Skeletal muscle tissue (tissue), 4 donors: ENCODE results near the gene SPATS1. TPM values are rescaled to one million over a fixed set of nuclear protein-coding genes. Genes with fewer than 3 reads are reported as not detected.
"Not testable (repeated sequence)": the region's sequence is repeated elsewhere in the genome, so short reads cannot be mapped to it uniquely, and the experiment has no call there.

ENCODE experiments used
- H3K27ac ChIP-seq: one replicate; pipeline ENCODE4 v1.7.0; 2013; ENCODE audit warnings: mild to moderate bottlenecking, low read depth, low read length, inconsistent platforms
- H3K27me3 ChIP-seq, 3 donors: one replicate each; pipeline ENCODE4 v1.7.0; 2013; ENCODE audit warnings: low read length in 3 of 3; ENCODE audit not compliant: control insufficient read depth in 3 of 3, insufficient read depth in 3 of 3
- H3K36me3 ChIP-seq, 3 donors: one replicate each; pipeline ENCODE4 v1.7.0; 2013; ENCODE audit warnings: low read length in 3 of 3; ENCODE audit not compliant: control insufficient read depth in 3 of 3, insufficient read depth in 3 of 3
- H3K4me1 ChIP-seq, 3 donors: one replicate each; pipeline ENCODE4 v1.7.0; 2013; ENCODE audit warnings: low read length in 3 of 3, mild to moderate bottlenecking in 3 of 3; ENCODE audit not compliant: control insufficient read depth in 3 of 3, insufficient read depth in 3 of 3
- H3K4me3 ChIP-seq, 3 donors: one replicate each; pipeline ENCODE4 v1.7.0; 2013; ENCODE audit warnings: low read length in 3 of 3
- H3K9ac ChIP-seq, 3 donors: one replicate each; pipeline ENCODE4 v1.7.0; 2013; ENCODE audit warnings: low read length in 3 of 3, mild to moderate bottlenecking in 3 of 3, moderate library complexity in 2 of 3, low read depth in 1 of 3
- H3K9me3 ChIP-seq, 3 donors: one replicate each; pipeline ENCODE4 v1.7.0; 2013; ENCODE audit warnings: low read length in 3 of 3; ENCODE audit not compliant: control insufficient read depth in 3 of 3
- total RNA-seq: library from RNA; depleted of rRNA; stranded (reverse); fragments of >200 nt; gene quantifications from one replicate; pipeline ENCODE4 v1.2.3, GENCODE V29; 2014
- donor health status: Osteomylitis.

The SPATS1 gene
- total RNA-seq, 1 donor from 2014 or later, result not detected

DNA sequence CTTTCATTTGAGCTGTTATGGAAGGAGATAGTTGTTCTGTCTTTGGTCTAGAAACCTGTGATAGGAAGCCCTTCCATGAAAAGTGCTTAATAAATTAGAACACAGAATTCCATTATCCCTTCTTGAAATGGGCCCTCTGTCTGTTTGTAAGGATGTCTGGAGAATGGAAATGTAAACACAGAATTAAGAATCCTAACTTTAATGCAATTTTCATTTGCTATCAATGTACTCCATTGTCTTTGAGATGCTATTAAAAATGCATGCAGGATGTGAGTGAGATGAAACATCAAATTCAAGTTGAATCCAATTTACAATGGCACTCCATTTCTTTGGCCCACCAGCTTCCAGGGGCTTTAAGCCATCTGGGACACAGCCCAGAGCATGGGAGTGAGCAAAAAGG, 15.4 kb upstream of the SPATS1 start:
- H3K4me1 ChIP-seq, result no peaks in the 10 kb centered on the region
- no peaks in the 10 kb centered on the region for H3K9me3 ChIP-seq
- no peak overlapping the region for H3K27ac ChIP-seq
- no peak overlapping the region for H3K9ac ChIP-seq
- peaks cover 5 to 15% (median 10%) of the 10 kb centered on the region in 3 donors for H3K27me3 ChIP-seq
- no peaks in the 10 kb centered on the region for H3K36me3 ChIP-seq
- H3K4me3 ChIP-seq, result no peak overlapping the region

GRCh38 chr6:44327760-44328159, 14.7 kb upstream of the SPATS1 start:
- Histone ChIP-seq H3K9ac (no peak overlapping the region), H3K4me3 (no peak overlapping the region), H3K27ac (no peak overlapping the region), H3K9me3 (no peaks in the 10 kb centered on the region), H3K36me3 (no peaks in the 10 kb centered on the region), H3K4me1 (peaks cover 0 to 3% (median 0%) of the 10 kb centered on the region in 3 donors), H3K27me3 (peaks cover 5 to 15% (median 10%) of the 10 kb centered on the region in 3 donors)

GRCh38 chr6:44328203-44328602, 14.2 kb upstream of the SPATS1 start:
- H3K9ac ChIP-seq, H3K4me3 ChIP-seq, H3K4me1 ChIP-seq, H3K36me3 ChIP-seq, H3K9me3 ChIP-seq, H3K27ac ChIP-seq: not testable (repeated sequence)
- peaks cover 5 to 15% (median 10%) of the 10 kb centered on the region in 3 donors for H3K27me3 ChIP-seq

- no peak overlapping the region for H3K27ac ChIP-seq
- H3K9me3 ChIP-seq, result no peaks in the 10 kb centered on the region
- H3K4me3 ChIP-seq, result no peak overlapping the region
- peaks cover 0 to 3% (median 0%) of the 10 kb centered on the region in 3 donors for H3K4me1 ChIP-seq
- no peaks in the 10 kb centered on the region for H3K36me3 ChIP-seq
- no peak overlapping the region for H3K9ac ChIP-seq
- peaks cover 5 to 19% (median 15%) of the 10 kb centered on the region in 3 donors for H3K27me3 ChIP-seq
Observed at GRCh38 chr6:44329858-44330257, 12.6 kb upstream of the SPATS1 start.

GRCh38 chr6:44332585-44332984, 9.9 kb upstream of the SPATS1 start:
- no peak overlapping the region for H3K9ac ChIP-seq
- no peaks in the 10 kb centered on the region for H3K9me3 ChIP-seq
- no peaks in the 10 kb centered on the region for H3K36me3 ChIP-seq
- no peak overlapping the region for H3K4me3 ChIP-seq
- H3K27ac ChIP-seq, result no peak overlapping the region
- H3K4me1 ChIP-seq, result peaks cover 0 to 3% (median 0%) of the 10 kb centered on the region in 3 donors
- peaks cover 5 to 19% (median 15%) of the 10 kb centered on the region in 3 donors for H3K27me3 ChIP-seq

DNA sequence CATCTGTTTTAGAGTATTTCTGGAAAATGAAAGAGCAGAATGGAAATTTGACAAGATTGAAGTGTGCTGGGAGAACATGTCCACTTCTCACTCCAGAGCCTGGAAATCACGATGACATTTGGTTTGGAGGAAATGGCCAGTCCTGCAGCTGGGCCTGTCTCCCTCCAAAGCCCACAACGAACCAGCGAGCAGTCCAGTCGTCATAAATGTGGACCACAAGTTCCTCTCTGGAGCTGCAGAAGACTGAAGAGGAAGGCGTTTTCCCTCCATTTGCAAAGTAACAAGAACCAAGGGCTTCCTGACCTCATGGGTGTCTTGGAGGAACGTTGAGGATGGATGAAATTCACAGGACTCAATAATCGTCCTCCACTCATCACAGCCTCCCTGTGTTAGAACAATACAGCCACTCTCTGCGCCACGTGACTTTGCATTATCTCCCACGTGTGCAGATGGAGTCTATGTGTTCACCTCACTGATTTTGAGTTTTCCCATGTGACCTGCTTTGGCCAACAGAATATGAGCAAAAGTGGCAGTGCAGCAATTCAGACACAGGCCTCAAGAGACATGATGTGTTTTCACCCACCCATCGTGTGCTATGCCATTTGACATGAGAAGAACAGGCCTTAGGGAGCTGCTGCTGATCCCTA, 9.1 kb upstream of the SPATS1 start:
- H3K27ac ChIP-seq, result no peak overlapping the region

DNA sequence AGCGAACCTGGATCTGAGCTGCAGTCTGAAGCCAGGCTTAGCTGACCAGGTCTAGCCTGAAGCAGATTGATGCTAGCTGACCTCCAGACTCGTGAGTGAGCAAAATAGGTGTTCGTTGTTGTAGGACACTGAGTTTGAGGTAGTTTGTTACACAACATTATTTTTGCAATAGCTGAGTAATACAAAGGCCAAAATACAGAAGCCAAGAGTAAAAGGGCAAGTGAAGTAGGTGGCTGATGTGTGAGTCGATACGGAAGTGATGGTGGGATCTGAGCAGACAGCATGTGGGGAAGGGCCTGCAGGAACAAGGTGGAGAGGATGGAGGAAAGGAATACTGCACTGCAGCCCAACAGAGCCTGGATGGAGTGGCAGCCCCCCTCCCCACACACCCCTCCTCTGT, 8.5 kb upstream of the SPATS1 start:
- H3K27ac ChIP-seq, result no peak overlapping the region
- H3K4me1 ChIP-seq, result peaks cover 0 to 3% (median 0%) of the 10 kb centered on the region in 3 donors
- H3K36me3 ChIP-seq, result no peaks in the 10 kb centered on the region
- H3K27me3 ChIP-seq, result peaks cover 5 to 16% (median 15%) of the 10 kb centered on the region in 3 donors
- no peak overlapping the region for H3K9ac ChIP-seq
- no peaks in the 10 kb centered on the region for H3K9me3 ChIP-seq
- H3K4me3 ChIP-seq, result no peak overlapping the region

More for the DNA sequence above, 9.1 kb upstream of the SPATS1 start:
- H3K4me1 ChIP-seq, result peaks cover 0 to 3% (median 0%) of the 10 kb centered on the region in 3 donors
- no peak overlapping the region for H3K9ac ChIP-seq
- no peaks in the 10 kb centered on the region for H3K9me3 ChIP-seq
- no peaks in the 10 kb centered on the region for H3K36me3 ChIP-seq
- peaks cover 5 to 16% (median 15%) of the 10 kb centered on the region in 3 donors for H3K27me3 ChIP-seq
- no peak overlapping the region for H3K4me3 ChIP-seq

DNA sequence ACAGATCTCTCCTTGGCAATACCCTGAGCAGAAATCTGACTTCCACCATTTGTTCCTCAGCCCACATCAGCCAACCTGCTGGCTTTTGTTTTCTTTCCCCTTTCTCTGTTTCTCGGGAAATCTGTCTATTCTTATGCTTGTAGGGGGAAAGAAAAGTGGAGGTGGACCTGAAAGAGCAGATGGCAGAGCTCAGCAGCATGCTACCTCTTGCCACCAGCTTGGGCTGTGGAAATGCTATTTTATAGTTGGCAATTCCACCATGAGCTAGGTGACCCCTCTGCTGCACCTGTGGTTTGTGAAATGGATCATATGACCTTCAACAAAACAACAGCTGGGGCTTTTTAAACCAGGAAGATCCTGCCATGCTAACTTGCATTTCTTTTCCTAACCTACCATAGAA, 6.8 kb upstream of the SPATS1 start:
- no peak overlapping the region for H3K4me3 ChIP-seq
- H3K27me3 ChIP-seq, result peaks cover 0 to 8% (median 1%) of the 10 kb centered on the region in 3 donors
- H3K36me3 ChIP-seq, result no peaks in the 10 kb centered on the region
- no peaks in the 10 kb centered on the region for H3K9me3 ChIP-seq
- peaks cover 0 to 3% (median 0%) of the 10 kb centered on the region in 3 donors for H3K4me1 ChIP-seq
- no peak overlapping the region for H3K9ac ChIP-seq
- H3K27ac ChIP-seq, result no peak overlapping the region

- Histone ChIP-seq H3K27ac (no peak overlapping the region), H3K4me1 (peaks cover 0 to 6% (median 0%) of the 10 kb centered on the region in 3 donors), H3K36me3 (no peaks in the 10 kb centered on the region), H3K9ac (no peak overlapping the region), H3K4me3 (no peak overlapping the region), H3K27me3 (peaks cover 9 to 24% (median 9%) of the 10 kb centered on the region in 3 donors), H3K9me3 (no peaks in the 10 kb centered on the region)
Observed at GRCh38 chr6:44338228-44339122, 4.0 kb upstream of the SPATS1 start.

DNA sequence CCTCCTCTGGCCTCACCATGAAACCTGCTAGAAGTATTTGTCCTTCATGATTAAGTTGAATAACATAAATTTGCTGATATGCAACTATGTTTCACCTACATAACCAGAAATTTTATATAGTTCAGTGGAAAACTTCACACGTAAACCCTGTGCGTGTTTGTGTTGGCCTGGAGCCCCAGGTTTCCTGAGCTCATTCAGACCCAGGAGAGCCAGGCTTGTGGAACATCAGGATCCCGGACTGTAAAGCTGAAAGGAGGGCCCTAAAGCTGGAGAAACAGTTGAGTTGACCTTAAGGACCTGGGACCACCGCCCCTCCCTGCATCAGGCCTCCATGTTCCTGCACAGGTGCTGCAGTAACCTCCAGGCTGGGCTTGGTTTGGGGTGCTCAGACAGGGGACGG, 3.1 kb upstream of the SPATS1 start:
- Histone ChIP-seq H3K9ac (no peak overlapping the region), H3K27me3 (peaks cover 14 to 27% (median 16%) of the 10 kb centered on the region in 3 donors), H3K36me3 (no peaks in the 10 kb centered on the region), H3K27ac (no peak overlapping the region), H3K4me1 (peaks cover 0 to 6% (median 0%) of the 10 kb centered on the region in 3 donors), H3K9me3 (no peaks in the 10 kb centered on the region), H3K4me3 (no peak overlapping the region)
